BLaER1 (cell line): ENCODE measurements around the gene MUC20.

Source experiments
- H3K27ac ChIP-seq: shearing (Covaris generic); formaldehyde crosslinking; 2 replicates; pipeline ENCODE4 v1.8.1; 2022
- H3K27me3 ChIP-seq: shearing (Covaris generic); formaldehyde crosslinking; 2 replicates; pipeline ENCODE4 v1.8.1; 2022
- H3K36me3 ChIP-seq: shearing (Covaris generic); formaldehyde crosslinking; 2 replicates; pipeline ENCODE4 v1.8.1; 2022
- H3K4me1 ChIP-seq: shearing (Covaris generic); formaldehyde crosslinking; 2 replicates; pipeline ENCODE4 v1.8.1; 2022
- H3K4me2 ChIP-seq: shearing (Covaris generic); formaldehyde crosslinking; 2 replicates; pipeline ENCODE4 v1.8.1; 2022
- H3K4me3 ChIP-seq: shearing (Covaris generic); formaldehyde crosslinking; 2 replicates; pipeline ENCODE4 v1.8.1; 2022
- H3K9ac ChIP-seq: shearing (Covaris generic); formaldehyde crosslinking; 2 replicates; pipeline ENCODE4 v1.8.1; 2022
- H3K9me3 ChIP-seq: shearing (Covaris generic); formaldehyde crosslinking; 2 replicates; pipeline ENCODE4 v1.8.1; 2022
- H4K20me1 ChIP-seq: shearing (Covaris generic); formaldehyde crosslinking; 2 replicates; pipeline ENCODE4 v1.8.1; 2022
- Cebpa-rat ChIP-seq: shearing (Covaris generic); IDR thresholded peaks from 2 replicates; pipeline ENCODE4 v1.8.1; 2022

The MUC20 gene

DNA sequence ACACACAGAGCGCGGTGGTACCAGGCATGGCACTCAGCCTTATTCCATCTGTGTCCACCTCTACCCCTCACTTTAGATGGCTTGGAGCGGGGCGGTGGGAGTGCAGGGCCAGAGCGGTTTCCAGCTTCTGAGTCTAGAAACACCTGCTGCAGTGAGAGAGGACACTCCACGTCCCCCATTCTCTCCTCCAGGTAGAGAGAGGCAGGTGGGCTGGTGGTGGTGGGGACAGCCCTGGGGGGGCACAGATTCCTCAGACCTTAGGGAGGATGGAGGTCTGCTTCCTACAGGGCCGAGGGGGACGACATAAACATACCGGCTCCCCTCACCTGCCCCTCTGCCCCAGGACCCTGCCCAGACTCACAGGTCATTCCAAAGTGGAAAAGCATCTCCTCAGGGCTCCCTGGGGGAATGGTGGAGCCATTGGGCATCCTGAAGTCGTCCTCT is 40.4 kb downstream of the MUC20 start:
- peak overlapping the region; percentile 47; the same call in 1 of the 2 replicates for H3K27ac ChIP-seq

DNA sequence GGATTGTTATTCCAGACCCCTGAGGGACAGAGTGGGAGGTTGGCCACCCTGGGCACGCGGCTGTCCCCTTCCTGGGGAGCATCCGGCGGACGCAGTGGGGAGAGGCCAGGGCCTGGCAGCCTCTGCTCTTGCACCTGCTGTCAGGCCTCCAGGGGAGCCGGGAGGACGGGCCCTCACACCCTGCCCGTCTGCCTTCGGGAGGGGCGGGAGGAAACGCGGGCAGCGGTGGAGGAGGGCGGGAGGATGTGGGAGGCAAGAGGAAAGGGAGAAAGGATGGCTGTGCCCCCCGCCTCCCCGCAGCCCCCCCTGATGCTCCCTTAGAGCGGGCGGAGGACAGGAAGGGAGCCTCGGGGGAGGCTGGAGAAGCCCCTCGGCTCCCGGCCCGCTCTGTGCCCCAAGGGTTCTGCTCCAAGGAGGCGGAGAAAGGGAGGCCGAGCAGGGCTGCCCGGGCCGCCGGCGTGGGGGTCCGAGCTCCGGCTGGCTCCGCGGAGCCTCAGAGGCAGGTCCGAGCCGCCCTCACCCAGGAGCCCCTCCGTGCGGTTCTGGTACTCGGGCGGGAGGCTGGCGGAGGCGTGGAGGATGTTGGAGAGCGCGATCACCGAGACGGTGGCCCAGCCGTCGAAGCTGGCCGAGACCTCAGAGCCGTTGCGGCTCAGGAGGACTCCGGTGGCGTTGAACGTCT is 40.9 kb downstream of the MUC20 start:
- Histone ChIP-seq H4K20me1 (0 out of 2 replicates have a peak, but pooled peaks cover 6% of the 10 kb centered on the region), H3K4me1 (peaks cover 60% of the 10 kb centered on the region), H3K36me3 (no peaks in the 10 kb centered on the region), H3K4me2 (peak overlapping the region; percentile 87), H3K9me3 (no peaks in the 10 kb centered on the region), H3K27ac (peak overlapping the region; percentile 47; the same call in 1 of the 2 replicates), H3K27me3 (no peaks in the 10 kb centered on the region), H3K9ac (peak overlapping the region; percentile 12; the same call in 1 of the 2 replicates), H3K4me3 (peak overlapping the region; percentile 52)
- no peak for TF ChIP-seq Cebpa-rat

More for the DNA sequence above, 40.4 kb downstream of the MUC20 start:
- no peak for TF ChIP-seq Cebpa-rat
- Histone ChIP-seq H3K4me2 (peak overlapping the region; percentile 87), H3K4me1 (peaks cover 60% of the 10 kb centered on the region), H3K27me3 (no peaks in the 10 kb centered on the region), H4K20me1 (0 out of 2 replicates have a peak, but pooled peaks cover 6% of the 10 kb centered on the region), H3K9ac (peak overlapping the region; percentile 12; the same call in 1 of the 2 replicates), H3K4me3 (peak overlapping the region; percentile 52; the same call in 1 of the 2 replicates), H3K9me3 (no peaks in the 10 kb centered on the region), H3K36me3 (no peaks in the 10 kb centered on the region)

- Histone ChIP-seq H3K9me3 (no peaks in the 10 kb centered on the region), H3K4me3 (peak overlapping the region; percentile 52; the same call in 1 of the 2 replicates), H3K36me3 (no peaks in the 10 kb centered on the region), H3K4me1 (peaks cover 55% of the 10 kb centered on the region), H3K27me3 (no peaks in the 10 kb centered on the region), H3K27ac (0 out of 2 replicates have a peak overlapping the region, but pooled peaks have one; percentile 47), H3K4me2 (peak overlapping the region; percentile 87), H4K20me1 (0 out of 2 replicates have a peak, but pooled peaks cover 6% of the 10 kb centered on the region), H3K9ac (0 out of 2 replicates have a peak overlapping the region, but pooled peaks have one; percentile 12)
- no peak for TF ChIP-seq Cebpa-rat
Measured at GRCh38 chr3:195762249-195762585, 41.4 kb downstream of the MUC20 start.

- H3K27me3 ChIP-seq = no peaks in the 10 kb centered on the region
- H3K4me1 ChIP-seq = peaks cover 51% of the 10 kb centered on the region
- no peaks in the 10 kb centered on the region for H3K36me3 ChIP-seq
- H3K9me3 ChIP-seq = no peaks in the 10 kb centered on the region
- peak overlapping the region; percentile 87 for H3K4me2 ChIP-seq
- no peak overlapping the region for H3K9ac ChIP-seq
- H3K27ac ChIP-seq = no peak overlapping the region
- H3K4me3 ChIP-seq = no peak overlapping the region
- 0 out of 2 replicates have a peak, but pooled peaks cover 6% of the 10 kb centered on the region for H4K20me1 ChIP-seq
- no peak for TF ChIP-seq Cebpa-rat
Measured at GRCh38 chr3:195762611-195763010, 41.8 kb downstream of the MUC20 start.

GRCh38 chr3:195763076-195763830 is 42.5 kb downstream of the MUC20 start:
- peak overlapping the region; percentile 87 for H3K4me2 ChIP-seq
- 0 out of 2 replicates have a peak, but pooled peaks cover 6% of the 10 kb centered on the region for H4K20me1 ChIP-seq
- H3K9me3 ChIP-seq = peaks cover 5% of the 10 kb centered on the region; the same call in 1 of the 2 replicates
- H3K9ac ChIP-seq = no peak overlapping the region
- no peaks in the 10 kb centered on the region for H3K27me3 ChIP-seq
- H3K27ac ChIP-seq = no peak overlapping the region
- no peaks in the 10 kb centered on the region for H3K36me3 ChIP-seq
- no peak for TF ChIP-seq Cebpa-rat
- H3K4me1 ChIP-seq = peaks cover 44% of the 10 kb centered on the region
- no peak overlapping the region for H3K4me3 ChIP-seq

GRCh38 chr3:195763843-195764825 is 43.4 kb downstream of the MUC20 start:
- Histone ChIP-seq H3K9me3 (peaks cover 5% of the 10 kb centered on the region; the same call in 1 of the 2 replicates), H4K20me1 (0 out of 2 replicates have a peak, but pooled peaks cover 6% of the 10 kb centered on the region), H3K27ac (no peak overlapping the region), H3K4me3 (no peak overlapping the region), H3K36me3 (no peaks in the 10 kb centered on the region), H3K27me3 (no peaks in the 10 kb centered on the region), H3K4me1 (peaks cover 43% of the 10 kb centered on the region), H3K4me2 (peak overlapping the region; percentile 87), H3K9ac (no peak overlapping the region)
- TF ChIP-seq Cebpa-rat = no peak

DNA sequence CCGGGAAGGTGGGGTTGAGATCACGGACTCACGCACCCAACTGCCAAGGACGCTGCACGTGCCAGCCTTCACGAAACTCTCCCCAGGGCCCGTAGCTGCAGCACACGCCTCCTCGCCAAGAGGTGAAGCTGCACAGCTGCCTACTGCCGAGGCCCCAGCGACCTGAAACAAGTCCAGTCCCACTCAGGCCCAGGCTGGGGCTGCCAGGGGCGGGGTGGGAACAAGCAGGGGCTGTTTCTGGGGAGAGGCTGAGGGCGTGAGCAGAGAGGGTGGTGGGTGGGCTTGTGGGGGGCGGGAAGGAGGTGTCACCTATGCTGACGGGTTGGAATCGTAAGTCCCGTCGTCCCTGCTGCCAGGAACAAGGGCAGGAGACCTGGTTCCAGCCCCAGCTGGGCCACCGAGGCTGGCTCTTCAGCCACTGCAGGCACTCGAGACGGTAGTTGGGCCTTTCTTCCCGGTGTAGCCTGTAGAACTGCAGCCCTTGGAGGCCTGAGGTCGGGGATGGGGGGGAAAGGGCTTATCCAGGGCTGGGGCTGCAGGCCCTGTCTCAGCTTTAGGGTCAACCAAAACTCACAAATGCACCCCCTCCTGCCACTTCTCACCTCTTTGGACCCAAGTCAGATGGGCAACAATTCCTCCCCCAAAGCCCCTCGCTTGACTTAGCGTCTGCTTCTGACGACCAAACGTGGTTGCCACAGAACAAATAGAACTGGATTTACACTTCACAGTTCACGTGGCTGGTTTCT is 44.4 kb downstream of the MUC20 start:
- Histone ChIP-seq H3K27ac (no peak overlapping the region), H3K9me3 (peaks cover 5% of the 10 kb centered on the region; the same call in 1 of the 2 replicates), H4K20me1 (0 out of 2 replicates have a peak, but pooled peaks cover 6% of the 10 kb centered on the region), H3K36me3 (no peaks in the 10 kb centered on the region), H3K4me3 (no peak overlapping the region), H3K4me2 (no peak overlapping the region), H3K27me3 (no peaks in the 10 kb centered on the region), H3K9ac (no peak overlapping the region), H3K4me1 (peaks cover 43% of the 10 kb centered on the region)
- TF ChIP-seq Cebpa-rat = no peak

GRCh38 chr3:195766671-195767070 is 45.9 kb downstream of the MUC20 start:
- H3K4me1 ChIP-seq = peaks cover 31% of the 10 kb centered on the region

More at GRCh38 chr3:195766671-195767070, 45.9 kb downstream of the MUC20 start:
- no peak for TF ChIP-seq Cebpa-rat
- no peaks in the 10 kb centered on the region for H3K27me3 ChIP-seq
- peaks cover 5% of the 10 kb centered on the region; the same call in 1 of the 2 replicates for H3K9me3 ChIP-seq
- no peak overlapping the region for H3K4me3 ChIP-seq
- no peak overlapping the region for H3K9ac ChIP-seq
- H4K20me1 ChIP-seq = no peaks in the 10 kb centered on the region
- H3K27ac ChIP-seq = no peak overlapping the region
- no peaks in the 10 kb centered on the region for H3K36me3 ChIP-seq
- no peak overlapping the region for H3K4me2 ChIP-seq
